Hematopoietic multipotent progenitor cell treated with erythropoietin and hydrocortisone succinate and interleukin-3 and kit ligand, for 4 days (in vitro differentiated cells): Measurements from ENCODE around the gene TEAD4.

Experiments
- DNase-seq: peaks from one replicate; pipeline ENCODE4 v3.0.0-alpha.2; 2015

The TEAD4 gene

DNA sequence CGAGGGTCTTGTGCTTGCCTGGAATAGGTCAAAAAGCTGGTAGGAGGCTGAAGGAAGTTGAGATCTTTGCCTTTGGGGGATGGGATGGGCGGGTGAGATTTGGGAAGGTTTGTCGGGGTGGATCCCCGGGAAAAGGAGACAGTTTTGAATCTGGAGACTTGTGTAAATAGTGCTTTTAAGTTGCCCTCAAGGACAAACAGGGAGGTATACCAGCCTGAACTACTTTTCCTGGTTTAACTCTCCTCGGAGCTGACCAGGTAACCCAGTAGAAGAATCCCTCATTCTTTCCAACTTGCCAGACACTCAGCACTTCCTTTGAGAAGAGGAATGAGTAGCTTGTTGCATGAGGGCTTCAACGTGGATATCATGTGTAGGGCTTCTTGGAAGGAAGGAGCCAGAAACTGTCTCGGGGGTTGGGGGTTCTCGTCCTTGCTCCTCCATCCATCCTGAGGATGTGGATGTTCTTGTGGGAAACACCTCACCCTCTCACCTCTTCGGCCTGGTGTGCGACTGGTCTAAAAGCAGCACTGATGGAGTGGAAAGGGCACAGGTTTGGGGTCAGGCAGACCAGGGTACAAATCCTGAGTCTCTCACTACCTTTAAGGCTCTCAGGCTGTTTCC lies 1.9 kb downstream of the TEAD4 start:
- DNase-seq, result no peak

DNA sequence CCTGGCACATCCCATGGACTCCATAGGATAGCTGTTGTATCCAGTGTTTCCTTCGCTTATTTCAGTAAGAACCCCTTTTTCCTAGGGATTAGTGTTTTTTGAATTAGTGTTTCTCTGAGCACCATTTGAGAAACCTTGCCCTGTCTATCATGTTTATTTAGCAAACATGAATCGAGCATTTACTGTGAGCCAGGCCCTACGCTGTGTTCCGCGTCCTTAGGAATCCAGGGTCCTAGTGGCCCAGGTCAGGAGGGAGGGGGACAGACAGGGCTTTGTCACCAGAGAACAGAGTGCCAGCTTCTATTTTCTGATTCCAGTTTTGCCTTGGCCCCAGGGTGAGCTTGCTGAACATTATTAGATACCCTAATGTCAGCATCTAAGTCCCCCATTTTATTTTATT lies 2.5 kb downstream of the TEAD4 start:
- no peak for DNase-seq

DNA sequence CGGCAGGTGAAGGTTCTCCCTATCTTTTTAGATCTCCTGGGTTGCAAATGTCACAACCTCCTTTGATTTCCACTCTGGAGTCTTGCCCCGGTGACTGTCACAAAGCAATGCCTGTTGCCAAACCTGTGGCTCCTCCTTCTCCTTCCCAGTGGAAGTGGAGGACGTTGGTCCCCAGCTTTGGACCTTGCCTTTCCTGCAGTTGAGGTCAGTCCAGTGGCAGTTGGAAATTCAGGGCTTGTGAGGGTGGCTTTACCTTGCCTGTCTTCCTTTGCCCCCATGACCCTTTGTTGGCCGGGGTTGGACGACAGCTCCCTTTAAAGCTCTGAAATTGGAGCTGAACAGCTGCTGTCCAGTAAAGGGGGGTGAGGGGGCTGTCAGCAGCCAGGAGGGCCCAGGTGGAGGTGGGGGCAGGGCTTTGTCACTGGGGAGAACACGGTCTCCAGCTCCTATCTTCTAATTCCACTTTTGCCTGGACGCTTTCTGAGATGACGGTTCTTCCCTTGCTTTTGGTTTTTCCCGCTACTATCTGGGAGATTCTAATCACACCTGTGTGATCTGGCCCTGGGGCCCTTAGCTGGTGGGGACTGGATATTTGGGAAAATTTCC lies 4.1 kb downstream of the TEAD4 start:
- DNase-seq, result no peak

DNA sequence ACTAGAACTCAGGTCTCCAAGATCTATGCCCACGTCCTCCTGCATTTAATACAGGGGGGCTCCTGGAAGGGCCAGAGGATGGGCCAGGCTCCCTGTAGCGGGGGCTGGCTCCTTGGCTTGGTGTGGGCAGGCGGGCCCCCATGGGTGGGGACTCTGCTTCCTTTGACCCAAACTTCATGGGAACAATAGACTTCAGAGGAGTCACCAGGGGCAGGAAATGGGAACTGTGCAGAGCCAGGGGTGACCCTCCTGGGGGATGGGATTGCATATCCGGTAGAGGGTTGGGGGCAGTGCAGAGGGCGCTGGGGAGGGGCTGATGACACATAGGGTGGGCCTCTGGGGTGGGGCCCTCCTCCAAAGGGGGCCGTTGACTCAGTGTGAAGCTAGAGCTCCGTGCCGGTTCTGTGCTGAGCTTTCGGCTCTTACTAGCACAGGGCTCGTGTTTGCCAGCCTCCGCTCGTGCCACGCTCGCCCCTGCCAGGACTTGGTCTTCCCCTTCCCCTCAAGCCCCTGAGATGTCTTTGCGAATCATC lies 4.6 kb downstream of the TEAD4 start:
- DNase-seq, result no peak

DNA sequence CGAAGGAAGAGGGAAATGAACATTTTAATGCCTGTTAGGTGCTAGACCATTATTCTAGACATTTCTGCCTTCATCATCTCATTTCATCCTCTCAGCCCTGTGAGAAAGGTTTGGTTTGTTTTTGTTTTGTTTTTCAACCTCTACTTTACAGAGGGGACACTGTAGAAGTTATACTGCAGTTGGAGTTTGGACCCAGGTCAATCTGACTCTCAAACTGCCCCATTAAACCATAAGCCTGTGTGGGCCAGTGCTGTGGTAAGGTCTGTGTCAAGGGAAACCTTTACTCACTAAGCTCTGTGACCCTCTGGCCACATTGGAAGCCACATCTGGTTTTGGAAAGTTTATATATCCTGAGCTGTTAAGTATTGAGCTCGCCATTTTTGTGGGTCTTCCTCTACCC lies 8.5 kb downstream of the TEAD4 start:
- DNase-seq, result no peak

DNA sequence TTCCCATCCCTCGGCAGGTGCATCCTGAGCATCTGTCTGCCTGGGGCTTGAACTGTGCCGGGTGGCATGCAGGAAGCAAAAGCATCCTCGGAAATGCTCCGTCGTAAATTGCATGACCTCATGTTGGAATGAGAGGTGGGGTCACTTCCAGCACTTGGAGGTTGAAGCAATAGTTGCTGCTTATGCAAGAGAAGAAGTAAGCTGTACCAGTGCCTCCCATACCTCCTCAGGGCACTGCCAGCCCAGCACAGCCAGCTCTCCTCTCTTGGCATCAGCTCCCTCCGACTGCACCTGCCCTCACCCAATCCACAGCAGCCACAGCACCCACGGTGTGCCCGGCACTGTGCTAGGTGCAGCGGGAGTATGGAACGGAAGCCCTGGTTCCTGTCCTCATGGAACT lies 11.5 kb downstream of the TEAD4 start:
- DNase-seq, result no peak

DNA sequence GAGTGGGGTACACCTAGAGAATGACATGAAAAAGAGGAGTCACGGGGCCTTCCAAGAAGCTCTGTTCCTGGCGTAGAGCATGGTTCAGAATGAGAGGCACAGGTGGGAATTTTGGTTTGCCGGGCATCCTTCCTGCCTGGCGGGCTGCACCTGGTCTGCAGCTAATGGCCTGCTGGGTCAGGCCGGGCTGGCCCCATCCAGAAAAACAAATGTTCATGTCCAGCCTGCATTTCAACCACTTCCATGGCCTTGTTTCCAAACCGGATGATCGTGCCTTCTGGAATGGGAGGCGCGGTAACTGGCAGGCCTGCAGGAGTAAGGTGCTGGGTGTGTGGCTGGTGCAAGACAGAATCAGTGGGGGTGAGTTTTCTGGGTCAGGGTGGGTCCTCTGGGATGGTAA lies 14.4 kb downstream of the TEAD4 start:
- no peak for DNase-seq

DNA sequence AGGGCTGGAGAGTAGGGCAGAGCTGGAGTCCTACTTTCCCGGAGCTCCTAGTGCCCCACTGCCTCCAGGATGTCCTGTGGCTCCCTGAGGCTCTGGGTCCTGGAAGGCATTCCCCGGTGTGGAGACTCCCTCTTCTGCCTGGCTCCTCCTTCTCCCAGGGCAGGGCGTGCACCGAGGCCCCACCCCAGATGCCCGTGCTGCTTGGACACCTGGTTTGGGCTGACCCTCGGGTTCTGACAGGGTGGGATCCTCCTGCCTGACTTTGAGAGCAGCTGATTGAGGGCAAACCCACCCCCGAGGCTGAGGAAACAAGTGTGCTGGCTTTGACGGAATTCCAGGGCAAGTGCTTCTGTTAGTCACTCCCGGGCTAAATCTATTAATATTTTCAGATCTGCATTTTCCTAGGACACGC lies 15.4 kb downstream of the TEAD4 start:
- DNase-seq, result no peak

DNA sequence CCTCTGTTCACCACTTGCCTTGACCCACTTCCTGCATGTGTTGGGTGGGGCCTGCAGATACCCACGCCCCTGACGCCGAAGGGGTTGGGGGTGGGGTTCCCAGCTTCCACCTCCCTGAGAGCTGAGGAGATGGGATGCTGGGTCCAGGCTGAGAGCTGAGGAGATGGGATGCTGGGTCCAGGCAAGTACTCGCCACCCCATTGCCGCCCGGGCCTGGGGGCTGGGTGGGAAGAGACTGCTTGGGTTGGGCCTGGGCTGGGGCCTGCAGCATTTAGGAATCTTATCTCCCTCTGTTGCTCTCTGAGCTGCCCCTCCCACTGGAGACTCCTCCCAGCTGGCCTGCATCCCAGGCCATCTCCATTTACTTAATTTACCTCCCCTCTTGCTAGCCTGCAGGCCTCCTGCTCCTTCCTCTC lies 17.4 kb downstream of the TEAD4 start:
- DNase-seq, result peak; percentile 17

DNA sequence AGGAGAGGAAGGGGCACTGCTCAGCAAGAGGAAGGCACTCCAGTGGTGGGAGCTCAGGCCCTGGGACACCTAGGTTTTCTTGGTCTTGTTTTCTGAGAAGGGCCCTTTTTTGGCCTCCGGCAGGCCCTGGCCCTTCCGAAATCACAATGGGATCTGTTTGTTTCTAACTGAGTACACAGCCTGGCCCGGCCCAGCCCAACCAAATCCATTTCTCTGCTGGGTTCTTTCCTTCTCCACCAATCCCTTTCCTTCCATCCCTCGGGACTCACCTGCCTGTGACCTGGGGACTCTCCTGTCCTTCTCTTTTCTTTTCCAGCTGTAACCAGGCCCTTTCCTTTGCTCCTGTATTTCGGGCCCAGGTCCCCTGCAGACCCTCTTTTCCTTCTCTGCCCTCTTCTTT lies 18.6 kb downstream of the TEAD4 start:
- no peak for DNase-seq

DNA sequence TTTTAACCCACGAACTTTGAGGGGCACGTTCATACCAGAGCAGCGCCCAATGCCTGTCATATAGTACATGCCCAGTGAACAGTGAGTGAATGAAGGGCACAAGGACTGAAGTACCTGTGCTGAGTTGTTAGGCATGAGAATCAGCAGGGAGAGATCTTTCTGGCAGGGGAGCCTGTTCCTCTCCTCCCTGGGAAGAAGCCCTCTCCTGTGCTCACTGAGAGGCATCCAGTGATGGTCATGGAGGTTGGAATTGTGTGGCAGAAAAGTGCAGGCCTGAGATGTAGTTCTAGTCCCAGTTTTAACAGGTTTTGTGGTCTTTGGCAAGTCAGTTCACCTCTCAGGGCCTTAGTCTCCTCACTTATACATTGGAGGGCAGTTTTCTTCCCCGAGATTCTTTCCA lies 20.6 kb downstream of the TEAD4 start:
- no peak for DNase-seq

DNA sequence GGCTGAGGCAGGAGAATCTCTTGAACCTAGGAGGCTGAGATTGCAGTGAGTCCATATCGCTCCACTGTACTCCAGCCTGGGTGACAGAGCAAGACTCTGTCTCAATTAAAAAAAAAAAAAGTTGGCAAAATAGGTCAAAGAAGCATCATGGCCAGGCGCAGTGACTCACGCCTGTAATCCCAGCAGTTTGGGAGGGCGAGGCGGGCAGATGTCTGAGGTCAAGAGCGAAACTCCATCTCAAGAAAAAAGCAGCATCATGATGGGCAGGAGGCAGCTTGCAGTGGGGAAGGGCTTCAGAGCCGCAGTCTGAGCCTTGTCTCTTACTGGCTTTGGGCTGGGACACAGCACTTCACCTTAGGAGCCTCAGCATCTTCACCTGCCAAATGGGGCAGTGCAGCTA lies 21.4 kb downstream of the TEAD4 start:
- no peak for DNase-seq

DNA sequence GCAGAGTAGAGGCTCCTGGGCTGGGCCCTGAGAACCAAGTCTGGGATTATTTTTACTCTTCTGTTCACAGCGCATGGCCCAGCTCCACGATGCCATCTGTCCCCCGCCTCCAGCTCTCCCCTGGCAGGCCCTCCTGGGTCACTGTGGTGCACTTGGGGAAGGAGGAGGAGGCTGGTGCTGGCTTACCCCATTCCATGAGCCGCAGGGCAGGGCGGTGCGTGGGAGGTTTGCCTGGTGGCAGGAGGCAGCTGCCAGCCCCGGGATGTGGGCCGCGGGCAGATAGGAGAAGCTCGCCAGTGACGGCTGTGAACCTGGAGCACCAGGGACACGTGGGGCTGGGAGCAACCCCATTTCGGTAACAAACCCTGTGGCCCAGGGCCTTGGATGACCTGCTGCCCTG lies 23.2 kb downstream of the TEAD4 start:
- DNase-seq, result no peak

DNA sequence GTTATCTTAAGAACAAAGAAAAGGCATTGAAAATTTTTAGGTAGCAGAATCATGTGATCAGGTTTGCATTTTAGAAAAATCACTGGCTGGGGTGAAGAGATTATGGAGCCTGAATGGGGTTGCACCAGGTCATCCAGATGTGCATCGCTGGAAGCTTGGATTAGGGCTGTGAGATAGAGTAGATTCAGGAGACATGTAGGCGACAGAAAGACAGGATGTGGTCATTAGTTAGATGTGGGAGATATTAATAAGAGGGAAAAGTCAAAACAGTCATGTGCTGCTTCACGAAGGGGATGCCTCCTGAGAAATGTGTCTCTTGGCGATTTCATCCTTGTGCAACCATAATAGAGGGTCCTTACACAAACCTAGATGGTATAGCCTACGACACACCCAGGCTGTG lies 25.1 kb downstream of the TEAD4 start:
- no peak for DNase-seq

DNA sequence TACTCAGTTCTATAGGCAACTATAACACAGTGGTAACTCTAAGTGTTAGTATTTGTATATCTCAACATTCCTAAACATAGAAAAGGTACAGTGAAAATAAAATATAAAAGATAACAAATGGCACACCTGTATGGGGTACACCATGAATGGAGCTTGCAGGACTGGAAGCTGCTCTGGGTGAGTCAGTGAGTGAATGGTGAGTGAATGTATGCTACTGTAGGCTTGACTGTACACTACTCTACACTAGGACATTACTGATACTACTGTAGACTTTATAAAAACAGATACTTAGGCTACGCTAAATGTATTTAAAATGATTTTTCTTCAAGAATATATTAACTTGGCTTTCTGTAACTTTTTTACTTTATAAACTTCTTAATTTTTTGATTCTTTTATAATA lies 25.5 kb downstream of the TEAD4 start:
- no peak for DNase-seq

DNA sequence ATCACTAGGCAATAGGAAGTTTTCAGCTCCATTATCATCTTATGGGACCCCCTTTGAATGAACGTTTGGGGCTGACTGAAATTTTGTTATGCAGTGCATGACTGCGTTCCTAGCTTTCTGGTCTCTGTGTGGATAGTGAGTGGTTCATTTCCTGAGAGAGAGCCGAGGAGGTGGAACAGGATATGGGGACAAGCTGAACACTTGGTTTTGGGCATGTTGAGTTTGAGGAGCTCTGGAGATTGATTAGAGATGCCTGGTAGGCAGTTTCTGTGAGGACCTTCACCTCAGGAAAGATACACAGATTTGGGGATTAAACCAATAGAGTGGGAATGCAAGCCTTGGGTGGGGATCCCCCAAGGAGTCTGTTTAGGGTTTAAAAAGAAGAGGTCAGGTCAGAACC lies 27.7 kb downstream of the TEAD4 start:
- DNase-seq, result no peak

DNA sequence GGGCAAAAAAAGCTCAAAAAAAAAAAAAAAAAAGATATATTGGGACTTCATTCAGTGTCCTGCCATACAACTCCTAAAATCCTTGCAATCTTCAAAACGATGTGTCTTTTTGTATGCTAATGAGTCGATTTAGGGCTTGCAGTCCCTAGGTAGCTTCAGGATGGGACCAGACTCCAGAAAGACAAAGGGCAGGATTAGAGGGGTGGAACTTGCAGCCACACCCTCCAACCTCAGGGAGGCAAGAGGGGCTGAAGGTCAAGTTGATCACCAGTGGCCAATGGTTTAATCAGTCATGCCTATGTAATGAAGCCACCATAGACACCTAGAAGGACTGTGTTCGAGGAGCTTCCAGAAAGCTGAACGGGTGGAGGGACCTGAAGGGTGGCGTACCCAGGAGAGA lies 29.3 kb downstream of the TEAD4 start:
- no peak for DNase-seq

DNA sequence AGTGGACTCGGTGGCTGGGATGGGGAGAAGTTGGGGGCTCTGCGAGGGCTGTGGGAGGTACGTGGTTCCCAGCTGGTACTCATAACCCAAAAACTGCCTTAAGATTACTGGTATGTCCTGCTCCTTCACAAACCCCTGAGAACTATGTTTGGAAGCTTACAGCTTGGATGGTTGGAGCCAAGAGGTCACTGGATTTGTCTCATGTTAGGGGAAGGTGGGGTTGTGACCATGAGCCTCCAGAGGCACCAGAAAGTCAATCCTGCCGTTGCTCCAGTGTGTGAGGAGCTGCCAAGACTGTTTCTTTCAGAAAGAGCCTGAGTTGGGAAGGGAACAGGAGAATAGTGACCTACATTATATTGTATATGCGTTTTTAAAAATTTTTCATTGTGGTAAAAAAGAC lies 33.5 kb downstream of the TEAD4 start:
- no peak for DNase-seq

DNA sequence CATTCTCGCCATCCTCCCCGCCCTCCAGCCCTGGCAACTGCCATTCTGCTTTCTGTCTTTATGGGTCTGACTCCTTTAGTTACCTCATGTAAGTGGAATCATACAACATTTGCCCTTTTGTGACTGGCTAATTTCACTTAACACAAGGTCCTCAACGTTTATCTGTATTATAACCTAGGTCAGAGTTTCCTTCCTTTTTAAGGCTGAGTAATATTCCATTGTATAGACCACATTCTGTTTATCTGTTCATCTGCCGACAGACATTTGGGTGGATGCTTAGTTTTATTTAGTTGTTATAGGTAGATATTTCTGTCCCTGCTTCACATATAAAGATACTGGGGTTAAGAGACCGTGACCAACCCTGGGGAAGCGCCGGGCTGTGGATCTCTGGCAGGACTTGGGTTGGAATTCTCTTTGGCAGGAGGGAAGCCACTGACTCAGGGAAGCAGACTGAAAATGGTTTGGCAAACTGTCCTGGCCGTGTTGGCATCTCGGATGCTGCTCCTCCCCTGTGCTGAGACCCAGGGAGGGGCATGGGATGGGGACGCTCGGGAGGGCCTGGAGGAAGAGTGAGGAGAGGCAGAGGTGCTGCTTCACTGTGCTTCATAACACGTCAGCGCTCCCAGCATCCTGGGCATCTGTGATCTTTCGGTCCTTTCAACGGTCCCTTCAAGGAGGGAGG lies 38.9 kb downstream of the TEAD4 start:
- DNase-seq, result no peak

DNA sequence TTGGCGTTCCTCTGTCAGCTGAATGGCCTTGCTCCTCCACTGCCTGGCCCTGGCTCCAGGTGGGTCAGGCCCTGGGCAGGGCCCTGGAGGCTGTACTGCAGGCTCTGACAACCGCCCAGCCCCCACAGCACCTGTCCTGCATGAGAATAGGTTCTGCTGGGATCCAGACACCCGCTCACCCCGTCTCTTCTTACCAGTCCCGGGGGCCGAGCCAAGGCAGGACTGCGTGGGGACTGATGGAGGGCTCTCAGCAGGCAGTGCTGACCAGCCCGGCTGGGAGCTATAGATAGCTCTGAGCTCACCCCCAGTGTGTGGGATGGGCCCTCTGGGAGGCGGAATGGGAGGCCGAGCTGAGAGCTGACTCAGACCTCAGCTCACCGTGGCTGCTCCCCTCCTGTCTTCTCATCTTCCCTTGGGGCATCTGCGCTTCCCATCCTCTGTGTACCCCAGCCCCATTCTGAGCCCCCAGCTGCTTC lies 39.6 kb downstream of the TEAD4 start:
- DNase-seq, result no peak

DNA sequence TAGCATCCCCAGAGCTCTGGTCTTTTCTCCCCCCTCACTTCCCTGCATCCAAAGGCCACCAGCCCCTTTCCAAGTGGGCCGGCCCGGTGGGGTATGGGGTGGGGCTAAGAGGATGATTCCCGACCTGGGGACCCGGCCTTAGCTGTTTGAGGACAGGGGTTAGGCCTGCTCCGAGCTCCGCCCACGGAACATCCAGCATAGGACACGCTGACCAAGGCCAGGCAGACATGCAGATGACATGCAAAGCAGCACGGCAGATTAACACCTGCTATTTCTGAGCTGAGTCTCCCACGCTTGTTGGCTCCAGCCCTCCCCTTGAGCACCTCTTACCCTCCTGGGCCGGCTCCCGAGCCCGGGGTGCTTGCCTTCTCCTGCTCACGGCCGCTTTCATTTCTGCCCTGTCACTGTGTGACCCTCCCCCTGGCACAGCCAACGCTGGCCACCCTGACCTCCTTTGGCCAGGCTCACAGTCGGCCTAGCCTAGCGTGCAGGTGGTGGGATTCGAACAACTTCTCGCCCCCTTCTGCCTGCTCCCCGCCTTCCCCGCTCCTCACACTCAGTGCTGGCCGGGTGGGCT lies 40.2 kb downstream of the TEAD4 start:
- DNase-seq, result no peak

DNA sequence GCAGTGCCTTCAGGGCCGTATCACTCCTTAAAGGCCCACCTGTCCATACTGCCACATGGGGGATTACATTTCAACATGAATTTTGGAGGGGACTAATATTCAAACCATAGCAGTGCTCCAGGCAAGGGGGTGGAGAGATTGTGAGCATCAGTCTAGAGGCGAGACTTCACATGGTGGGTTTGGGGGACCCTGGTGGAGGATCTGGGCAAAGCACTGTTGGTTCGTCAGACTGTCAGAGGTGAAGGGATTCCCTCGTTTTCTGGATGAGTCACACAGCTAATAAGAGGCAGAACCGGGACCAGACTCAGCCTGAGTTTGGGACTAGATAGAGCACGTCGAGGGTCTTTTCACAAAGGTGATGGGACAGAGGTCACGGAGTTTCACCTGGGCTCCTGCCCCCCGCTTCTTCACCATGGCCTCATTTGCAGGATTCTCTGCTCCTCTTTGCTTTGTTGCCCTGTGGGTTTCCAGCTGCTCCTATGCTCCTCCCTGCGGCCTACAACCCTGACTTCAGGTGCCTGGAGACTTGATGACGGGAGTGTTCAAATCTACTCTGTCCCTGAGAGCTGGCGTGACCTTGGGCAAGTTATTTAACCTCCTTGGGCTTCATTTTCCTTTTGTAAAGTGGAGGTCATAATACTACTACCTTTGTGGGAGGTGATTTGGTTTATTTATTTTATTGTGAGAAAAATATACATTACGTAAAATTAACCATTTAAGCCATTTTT lies 41.5 kb downstream of the TEAD4 start:
- DNase-seq, result peak; percentile 6

DNA sequence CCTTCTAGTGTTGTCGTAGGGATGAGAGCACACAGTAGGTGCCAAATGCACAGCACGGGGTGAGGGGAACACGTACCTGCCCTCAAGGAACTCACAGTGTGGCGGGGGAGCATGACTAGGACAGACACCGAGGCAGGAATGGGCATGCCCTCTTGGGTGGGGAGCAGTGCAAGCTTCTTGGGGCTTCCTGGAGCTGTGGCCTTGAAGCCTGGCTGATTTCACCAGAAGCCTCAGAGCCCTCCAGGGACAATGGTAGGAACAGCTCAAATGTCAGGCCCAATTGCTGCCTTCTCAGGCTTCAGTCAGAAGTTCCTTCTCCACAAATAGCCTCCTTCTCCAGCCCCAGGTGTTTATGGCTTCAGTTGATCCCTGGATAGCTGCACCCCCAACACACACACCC lies 43.4 kb downstream of the TEAD4 start:
- no peak for DNase-seq
